SKM-1 (cell line): ENCODE results near the gene PCDHB5.
"Not testable (repeated sequence)": the region's sequence is repeated elsewhere in the genome, so short reads cannot be mapped to it uniquely, and the experiment has no call there.

Experiments used
- DNase-seq: peaks from one replicate; lab custom pipeline; 2025; ENCODE audit not compliant: unreplicated experiment; lab: John Stamatoyannopoulos, UW

Gene PCDHB5

DNA sequence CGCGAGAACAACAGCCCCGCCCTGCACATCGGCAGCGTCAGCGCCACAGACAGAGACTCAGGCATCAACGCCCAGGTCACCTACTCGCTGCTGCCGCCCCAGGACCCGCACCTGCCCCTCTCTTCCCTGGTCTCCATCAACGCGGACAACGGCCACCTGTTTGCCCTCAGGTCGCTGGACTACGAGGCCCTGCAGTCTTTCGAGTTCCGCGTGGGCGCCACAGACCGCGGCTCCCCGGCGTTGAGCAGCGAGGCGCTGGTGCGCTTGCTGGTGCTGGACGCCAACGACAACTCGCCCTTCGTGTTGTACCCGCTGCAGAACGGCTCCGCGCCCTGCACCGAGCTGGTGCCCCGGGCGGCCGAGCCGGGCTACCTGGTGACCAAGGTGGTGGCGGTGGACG, 16.6 kb downstream of the PCDHB5 start:
- not testable (repeated sequence) for DNase-seq

- DNase-seq = not testable (repeated sequence)
Measured at GRCh38 chr5:141152096-141152495, 17.1 kb downstream of the PCDHB5 start.

- no peak for DNase-seq
Measured at GRCh38 chr5:141155540-141156374, 20.8 kb downstream of the PCDHB5 start.

DNA sequence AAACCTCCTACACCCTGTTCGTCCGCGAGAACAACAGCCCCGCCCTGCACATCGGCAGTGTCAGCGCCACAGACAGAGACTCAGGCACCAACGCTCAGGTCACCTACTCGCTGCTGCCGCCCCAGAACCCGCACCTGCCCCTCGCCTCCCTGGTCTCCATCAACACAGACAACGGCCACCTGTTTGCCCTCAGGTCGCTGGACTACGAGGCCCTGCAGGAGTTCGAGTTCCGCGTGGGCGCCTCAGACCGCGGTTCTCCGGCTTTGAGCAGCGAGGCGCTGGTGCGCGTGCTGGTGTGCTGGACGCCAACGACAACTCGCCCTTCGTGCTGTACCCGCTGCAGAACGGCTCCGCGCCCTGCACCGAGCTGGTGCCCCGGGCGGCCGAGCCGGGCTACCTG, 22.4 kb downstream of the PCDHB5 start:
- DNase-seq = not testable (repeated sequence)

- DNase-seq = not testable (repeated sequence)
Measured at GRCh38 chr5:141157901-141158300, 22.9 kb downstream of the PCDHB5 start.

GRCh38 chr5:141172381-141173204, 37.6 kb downstream of the PCDHB5 start, which contains the start of gene PCDHB7:
TSS of gene PCDHB7 (plus strand) at chr5:141172644. CDS start at chr5:141172836, 192 bp downstream.
- DNase-seq = no peak

- DNase-seq = not testable (repeated sequence)
Measured at GRCh38 chr5:141174291-141175104, 39.5 kb downstream of the PCDHB5 start.

- DNase-seq = no peak
Measured at GRCh38 chr5:141175933-141176332, 40.9 kb downstream of the PCDHB5 start.

DNA sequence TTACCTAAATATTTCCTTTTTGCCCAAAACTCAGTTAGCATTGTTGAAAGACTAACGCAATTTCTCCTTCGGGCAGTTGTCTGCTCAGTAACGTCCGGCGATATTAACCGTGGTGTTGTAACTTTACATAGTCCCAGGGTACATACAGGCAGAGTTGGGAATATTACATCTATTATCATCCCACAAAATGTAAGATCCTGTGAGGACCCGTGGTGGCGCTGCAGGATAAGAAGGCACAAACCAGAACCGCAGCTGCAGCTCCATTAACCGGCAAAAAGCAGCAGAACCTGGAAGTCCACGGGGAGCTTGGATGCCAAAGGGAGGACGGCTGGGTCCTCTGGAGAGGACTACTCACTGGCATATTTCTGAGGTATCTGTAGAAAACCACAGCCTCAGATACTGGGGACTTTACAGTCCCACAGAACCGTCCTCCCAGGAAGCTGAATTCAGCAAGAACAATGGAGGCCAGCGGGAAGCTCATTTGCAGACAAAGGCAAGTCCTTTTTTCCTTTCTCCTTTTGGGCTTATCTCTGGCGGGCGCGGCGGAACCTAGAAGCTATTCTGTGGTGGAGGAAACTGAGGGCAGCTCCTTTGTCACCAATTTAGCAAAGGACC, 42.7 kb downstream of the PCDHB5 start, which contains the start of gene PCDHB8:
Gene PCDHB8, plus strand, starts transcription at position 214 of the 615 bp plus-strand sequence. Its CDS starts 245 bp downstream, at position 459.
- DNase-seq = not testable (repeated sequence)

DNA sequence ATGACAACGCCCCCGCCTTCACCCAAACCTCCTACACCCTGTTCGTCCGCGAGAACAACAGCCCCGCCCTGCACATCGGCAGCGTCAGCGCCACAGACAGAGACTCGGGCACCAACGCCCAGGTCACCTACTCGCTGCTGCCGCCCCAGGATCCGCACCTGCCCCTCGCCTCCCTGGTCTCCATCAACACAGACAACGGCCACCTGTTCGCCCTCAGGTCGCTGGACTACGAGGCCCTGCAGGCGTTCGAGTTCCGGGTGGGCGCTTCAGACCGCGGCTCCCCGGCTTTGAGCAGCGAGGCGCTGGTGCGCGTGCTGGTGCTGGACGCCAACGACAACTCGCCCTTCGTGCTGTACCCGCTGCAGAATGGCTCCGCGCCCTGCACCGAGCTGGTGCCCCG, 44.4 kb downstream of the PCDHB5 start:
- not testable (repeated sequence) for DNase-seq

- DNase-seq = not testable (repeated sequence)
Measured at GRCh38 chr5:141179876-141180275, 44.9 kb downstream of the PCDHB5 start.

- DNase-seq = no peak
Measured at GRCh38 chr5:141180313-141180712, 45.3 kb downstream of the PCDHB5 start.

- DNase-seq = no peak
Measured at GRCh38 chr5:141182248-141182647, 47.2 kb downstream of the PCDHB5 start, which contains the start of gene PCDHB16. TSS of gene PCDHB16 (plus strand) at chr5:141182387. CDS start at chr5:141182560, 173 bp downstream.

DNA sequence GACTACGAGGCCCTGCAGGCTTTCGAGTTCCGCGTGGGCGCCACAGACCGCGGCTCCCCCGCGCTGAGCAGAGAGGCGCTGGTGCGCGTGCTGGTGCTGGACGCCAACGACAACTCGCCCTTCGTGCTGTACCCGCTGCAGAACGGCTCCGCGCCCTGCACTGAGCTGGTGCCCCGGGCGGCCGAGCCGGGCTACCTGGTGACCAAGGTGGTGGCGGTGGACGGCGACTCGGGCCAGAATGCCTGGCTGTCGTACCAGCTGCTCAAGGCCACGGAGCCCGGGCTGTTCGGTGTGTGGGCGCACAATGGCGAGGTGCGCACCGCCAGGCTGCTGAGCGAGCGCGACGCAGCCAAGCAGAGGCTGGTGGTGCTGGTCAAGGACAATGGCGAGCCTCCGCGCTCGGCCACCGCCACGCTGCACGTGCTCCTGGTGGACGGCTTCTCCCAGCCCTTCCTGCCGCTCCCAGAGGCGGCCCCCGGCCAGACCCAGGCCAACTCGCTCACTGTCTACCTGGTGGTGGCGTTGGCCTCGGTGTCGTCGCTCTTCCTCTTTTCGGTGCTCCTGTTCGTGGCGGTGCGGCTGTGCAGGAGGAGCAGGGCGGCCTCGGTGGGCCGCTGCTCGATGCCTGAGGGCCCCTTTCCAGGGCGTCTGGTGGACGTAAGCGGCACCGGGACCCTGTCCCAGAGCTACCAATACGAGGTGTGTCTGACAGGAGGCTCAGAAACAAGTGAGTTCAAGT, 49.3 kb downstream of the PCDHB5 start:
- DNase-seq = not testable (repeated sequence)

DNA sequence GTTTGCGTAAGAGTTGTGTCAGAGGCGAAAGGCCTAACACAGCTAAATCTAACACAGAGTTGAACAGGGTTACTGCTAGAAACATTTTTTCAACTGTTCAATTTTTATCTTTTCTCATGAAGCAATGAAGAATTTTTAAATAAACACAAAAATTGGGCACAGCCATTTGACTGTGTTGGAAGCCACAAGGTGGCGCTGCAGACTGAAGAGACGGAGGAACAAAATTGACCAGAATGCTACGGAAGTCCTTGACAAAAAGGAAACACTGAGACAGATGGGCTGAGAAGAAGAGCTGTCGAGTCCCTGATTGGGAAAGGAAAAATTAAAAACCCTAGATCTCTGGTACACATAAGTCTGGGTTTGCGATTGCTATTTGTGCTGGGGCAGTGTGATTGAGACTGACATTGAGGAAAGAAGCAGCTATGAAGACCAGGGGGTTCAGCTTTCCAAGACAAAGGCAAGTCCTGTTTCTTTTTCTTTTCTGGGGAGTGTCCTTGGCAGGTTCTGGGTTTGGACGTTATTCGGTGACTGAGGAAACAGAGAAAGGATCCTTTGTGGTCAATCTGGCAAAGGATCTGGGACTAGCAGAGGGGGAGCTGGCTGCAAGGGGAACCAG, 52.0 kb downstream of the PCDHB5 start, which contains the start of gene PCDHB9:
Gene PCDHB9, plus strand, starts transcription at position 265 of the 616 bp plus-strand sequence. Its CDS starts 158 bp downstream, at position 423.
- no peak for DNase-seq
